A549 treated with CORT108297 at 1 μM for 4 hours (cell line): ENCODE measurements around the gene NDUFC1. TPM values are rescaled to one million over a fixed set of nuclear protein-coding genes. Genes with fewer than 3 reads are reported as not detected.

Source experiments
- total RNA-seq: library from RNA; stranded (reverse); fragments of 200-300 nt; extraction: Qiagen RNA extraction; gene quantifications from 5 replicates; pipeline ENCODE4 v1.2.3, GENCODE V29; 2022

Gene NDUFC1
- total RNA-seq: 73.3 to 87.8 TPM (median 77.5 TPM) in 5 replicates

DNA sequence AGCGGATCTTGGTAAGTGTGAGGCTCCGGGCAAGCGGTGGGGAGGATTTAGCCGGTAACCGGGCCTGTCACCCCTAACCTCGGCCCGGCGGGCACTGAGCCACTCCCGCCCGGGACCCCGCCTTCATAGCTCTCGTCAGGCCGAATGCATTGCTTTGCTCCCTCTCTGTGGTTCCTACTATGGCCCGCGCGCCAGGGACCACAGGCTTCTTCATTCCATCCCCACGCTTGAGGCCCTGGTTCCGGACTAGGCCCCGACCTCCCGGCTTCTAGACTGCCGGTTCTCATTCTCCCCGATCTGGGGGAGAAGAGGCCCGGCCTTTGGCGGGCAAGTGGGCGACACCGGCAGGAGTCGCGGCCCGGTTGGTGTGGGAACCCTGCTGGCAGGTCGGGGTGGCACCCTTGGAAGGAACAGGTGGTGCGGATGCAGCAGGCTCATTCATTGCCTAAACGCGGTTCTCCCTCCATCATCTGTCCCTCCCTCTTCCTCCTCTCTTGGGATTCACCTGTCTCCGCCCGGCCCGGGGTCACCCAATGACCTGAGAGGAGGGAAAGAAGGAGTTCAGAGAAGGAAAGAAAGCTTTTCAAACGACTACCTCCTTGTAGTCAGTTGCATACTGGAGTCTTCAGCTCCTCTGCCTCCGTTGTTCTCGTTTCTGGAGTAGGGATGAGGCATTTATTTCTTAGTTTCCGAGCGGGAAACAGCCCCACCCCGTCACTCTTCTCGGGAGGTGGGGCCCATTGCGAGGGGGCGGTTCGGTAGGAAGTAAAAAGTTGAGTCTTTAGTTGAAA, at the start of gene NDUFC1:
TSS of gene NDUFC1 (minus strand) at position 657 of the 791 bp plus-strand sequence. CDS start 6,679 bp downstream, outside the sequence.

DNA sequence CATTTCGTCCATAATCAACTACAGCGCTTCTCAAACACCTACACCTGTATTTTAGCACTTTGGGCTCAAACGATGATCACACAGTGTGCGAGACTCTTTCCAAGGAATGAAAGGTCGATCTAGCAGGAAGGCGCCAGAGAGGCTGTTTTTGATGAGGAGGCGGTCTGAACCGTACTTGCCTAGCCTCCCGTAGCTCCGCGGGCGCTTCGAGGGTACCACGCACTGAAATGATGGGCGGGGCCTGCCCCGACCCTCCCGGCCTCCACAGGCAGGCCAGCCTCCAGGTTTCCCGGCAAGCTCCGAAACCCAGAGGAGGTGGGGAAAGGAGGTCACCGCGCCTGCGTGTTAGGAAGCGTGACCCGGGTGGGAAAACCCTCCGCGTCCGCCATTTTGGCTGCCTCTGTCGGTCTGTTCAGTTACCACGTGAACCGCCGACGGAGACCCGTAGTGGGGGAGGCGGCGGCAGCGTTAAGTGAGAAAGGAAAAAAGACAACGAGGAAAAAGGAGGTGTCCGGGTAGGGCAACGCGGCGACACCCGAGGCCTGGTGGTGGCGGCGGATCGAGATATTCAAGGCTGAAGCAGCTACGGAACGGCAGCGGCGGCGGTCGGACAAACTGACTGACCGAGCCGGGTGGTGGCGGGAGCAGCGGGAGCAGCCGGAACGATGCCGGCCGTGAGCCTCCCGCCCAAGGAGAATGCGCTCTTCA, 1.0 kb downstream of the NDUFC1 start, which contains the start of gene NAA15:
TSS of gene NAA15 (plus strand) at position 393 of the 708 bp plus-strand sequence. CDS start at position 666, 273 bp downstream.

DNA sequence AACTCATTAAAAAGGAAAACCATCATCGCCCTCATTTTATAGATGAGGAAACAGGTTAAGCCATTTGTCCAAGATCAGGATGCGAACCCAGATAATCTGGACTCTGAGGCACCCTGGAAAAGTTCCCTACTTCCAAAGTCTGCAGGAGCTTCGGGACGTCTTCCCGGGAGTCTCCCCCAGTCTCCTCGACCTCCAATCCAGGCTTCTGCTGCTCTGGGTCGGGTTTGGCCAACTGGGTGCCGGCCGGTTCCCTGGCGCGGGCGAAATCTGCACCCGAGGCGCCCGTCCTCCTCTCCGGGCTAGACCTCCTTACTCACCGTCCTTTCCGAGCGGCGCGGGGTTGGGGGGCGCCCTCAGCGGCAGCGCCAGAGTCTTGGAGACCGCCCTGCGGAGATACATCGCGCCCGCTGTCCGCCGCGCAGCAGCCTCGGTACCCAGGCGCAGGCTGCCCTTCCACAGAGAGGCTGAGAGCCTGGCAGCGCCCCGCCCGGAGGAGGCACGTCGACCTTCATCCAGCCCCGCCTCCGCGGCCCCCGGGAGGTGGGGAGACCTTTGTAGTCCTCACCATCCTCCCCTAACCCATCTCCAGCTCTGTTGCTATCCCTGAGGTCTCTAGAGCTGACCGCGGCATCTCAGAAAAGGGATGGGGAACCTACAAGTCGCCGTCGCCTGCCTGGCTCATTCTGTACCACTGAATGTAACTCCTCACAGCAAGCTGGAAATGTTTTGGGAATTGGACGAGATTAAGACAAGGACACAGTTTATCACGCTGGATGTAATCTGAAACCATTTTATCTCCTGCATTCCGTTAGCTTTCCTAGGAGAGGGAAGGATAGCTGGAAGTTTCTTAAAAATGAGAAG, 22.3 kb downstream of the NDUFC1 start, which contains the start of gene MGARP:
TSS of gene MGARP (minus strand) at position 466 of the 861 bp plus-strand sequence. CDS start at position 399, 67 bp downstream.

Other genes starting within 250 kb of the NDUFC1 start
- gene ELF2, start 125.3 kb downstream of the NDUFC1 start, total RNA-seq: 11.7 to 15.1 TPM (median 12.7 TPM) in 5 replicates
- 0.66 to 0.97 TPM (median 0.83 TPM) in 5 replicates for gene MGARP, start 22.3 kb downstream of the NDUFC1 start, total RNA-seq
- gene NAA15, start 972 bp downstream of the NDUFC1 start, total RNA-seq: 23.4 to 35.2 TPM (median 24.4 TPM) in 5 replicates
- gene RAB33B, start 151.6 kb upstream of the NDUFC1 start, total RNA-seq: 1.8 to 2.8 TPM (median 2.1 TPM) in 5 replicates